Tibial artery (tissue), 4 donors: Measurements from ENCODE around the gene UNK.

Source experiments
- DNase-seq, 2 donors: peaks; one replicate each; pipeline ENCODE4 v3.0.0-alpha.2; 2019
- H3K27ac ChIP-seq, 2 donors: fragments of 200-600 bp; sonication (generic) in 1 of 2; 1 replicate in 1 of 2; 2 replicates in 1 of 2; pipeline ENCODE4 v1.5.1; 2018 to 2019; ENCODE audit warnings: mild to moderate bottlenecking in 1 of 2
- H3K27me3 ChIP-seq, 2 donors: fragments of 200-600 bp; sonication (generic) in 1 of 2; one replicate each; pipeline versions ENCODE4 v1.5.1 to v1.6.0; 2016 to 2019
- H3K36me3 ChIP-seq, 3 donors: fragments of 200-600 bp; sonication (generic) in 2 of 3; one replicate each; pipeline ENCODE4 v1.5.1; 2016 to 2019; ENCODE audit warnings: mild to moderate bottlenecking in 2 of 3
- H3K4me1 ChIP-seq, 4 donors: fragments of 200-600 bp; sonication (generic) in 2 of 4; 1 replicate in 3 of 4; 2 replicates in 1 of 4; pipeline ENCODE4 v1.5.1; 2016 to 2019
- H3K4me3 ChIP-seq, 2 donors: fragments of 200-600 bp; sonication (generic) in 1 of 2; 1 replicate in 1 of 2; 2 replicates in 1 of 2; pipeline ENCODE4 v1.5.1; 2018 to 2019; ENCODE audit warnings: mild to moderate bottlenecking in 2 of 2
- H3K9me3 ChIP-seq, 3 donors: fragments of 200-600 bp; sonication (generic) in 1 of 3; one replicate each; pipeline ENCODE4 v1.5.1; 2016 to 2019
- intact Hi-C: fragments of 100-400 bp; cut with DNase I; formaldehyde crosslinking; loops from one replicate; pipeline ENCODE4 v1.15.0; 2023; ENCODE audit warnings: low total_unique reads
- TF ChIP-seq, protein P1 (sequence below), 2 experiments: fragments of 200-600 bp in 1 of 2; fragments of 450-650 bp in 1 of 2; IDR thresholded peaks; one replicate each; pipeline ENCODE4 v1.5.1; 2017 to 2019; ENCODE audit warnings: antibody characterized with exemption in 2 of 2, mild to moderate bottlenecking in 1 of 2, moderate library complexity in 1 of 2

The UNK gene

DNA sequence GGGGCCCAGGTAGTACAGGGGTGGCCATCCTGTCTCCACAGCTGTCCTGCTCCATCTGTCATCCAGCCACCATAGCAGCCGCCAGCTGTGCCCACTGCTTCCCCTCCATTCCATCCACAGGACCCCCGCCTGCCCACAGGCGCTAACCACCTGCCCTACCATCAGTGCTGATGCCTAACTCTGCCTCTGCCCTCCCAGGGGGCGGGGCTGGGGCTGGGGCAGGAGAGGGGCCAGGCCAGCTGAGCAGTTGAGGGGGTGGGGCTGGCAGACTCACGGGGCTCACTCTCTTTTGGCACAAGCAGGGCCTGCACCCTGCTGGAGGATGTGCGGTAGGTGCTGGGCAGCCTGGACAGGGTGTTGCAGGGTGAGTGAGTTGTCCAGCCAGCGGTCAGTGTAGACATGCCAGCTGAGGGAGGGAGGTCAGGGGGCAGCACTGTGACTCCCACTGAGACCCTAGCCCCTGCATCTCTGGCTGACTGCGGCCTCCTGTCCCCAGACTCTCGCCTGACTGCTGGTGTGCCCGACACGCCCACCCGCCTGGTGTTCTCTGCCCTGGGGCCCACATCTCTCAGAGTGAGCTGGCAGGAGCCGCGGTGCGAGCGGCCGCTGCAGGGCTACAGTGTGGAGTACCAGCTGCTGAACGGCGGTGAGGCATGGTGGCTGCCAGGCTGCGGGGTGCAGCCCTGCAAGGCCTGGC is 29.3 kb upstream of the UNK start:
- H3K9me3 ChIP-seq: no peaks in the 10 kb centered on the region
- H3K27me3 ChIP-seq: no peaks in the 10 kb centered on the region
- DNase-seq: peak in 1 of 2 donors; percentile 64
- H3K27ac ChIP-seq: no peak overlapping the region
- H3K4me3 ChIP-seq: no peak overlapping the region
- TF ChIP-seq, protein P1, sequence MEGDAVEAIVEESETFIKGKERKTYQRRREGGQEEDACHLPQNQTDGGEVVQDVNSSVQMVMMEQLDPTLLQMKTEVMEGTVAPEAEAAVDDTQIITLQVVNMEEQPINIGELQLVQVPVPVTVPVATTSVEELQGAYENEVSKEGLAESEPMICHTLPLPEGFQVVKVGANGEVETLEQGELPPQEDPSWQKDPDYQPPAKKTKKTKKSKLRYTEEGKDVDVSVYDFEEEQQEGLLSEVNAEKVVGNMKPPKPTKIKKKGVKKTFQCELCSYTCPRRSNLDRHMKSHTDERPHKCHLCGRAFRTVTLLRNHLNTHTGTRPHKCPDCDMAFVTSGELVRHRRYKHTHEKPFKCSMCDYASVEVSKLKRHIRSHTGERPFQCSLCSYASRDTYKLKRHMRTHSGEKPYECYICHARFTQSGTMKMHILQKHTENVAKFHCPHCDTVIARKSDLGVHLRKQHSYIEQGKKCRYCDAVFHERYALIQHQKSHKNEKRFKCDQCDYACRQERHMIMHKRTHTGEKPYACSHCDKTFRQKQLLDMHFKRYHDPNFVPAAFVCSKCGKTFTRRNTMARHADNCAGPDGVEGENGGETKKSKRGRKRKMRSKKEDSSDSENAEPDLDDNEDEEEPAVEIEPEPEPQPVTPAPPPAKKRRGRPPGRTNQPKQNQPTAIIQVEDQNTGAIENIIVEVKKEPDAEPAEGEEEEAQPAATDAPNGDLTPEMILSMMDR (IDR thresholded peaks at IDR 0.05): no peak
- intact Hi-C loops: no loop called here
- peaks cover 0 to 17% (median 12%) of the 10 kb centered on the region in 4 donors for H3K4me1 ChIP-seq
- peaks cover 0 to 96% (median 14%) of the 10 kb centered on the region in 3 donors for H3K36me3 ChIP-seq

DNA sequence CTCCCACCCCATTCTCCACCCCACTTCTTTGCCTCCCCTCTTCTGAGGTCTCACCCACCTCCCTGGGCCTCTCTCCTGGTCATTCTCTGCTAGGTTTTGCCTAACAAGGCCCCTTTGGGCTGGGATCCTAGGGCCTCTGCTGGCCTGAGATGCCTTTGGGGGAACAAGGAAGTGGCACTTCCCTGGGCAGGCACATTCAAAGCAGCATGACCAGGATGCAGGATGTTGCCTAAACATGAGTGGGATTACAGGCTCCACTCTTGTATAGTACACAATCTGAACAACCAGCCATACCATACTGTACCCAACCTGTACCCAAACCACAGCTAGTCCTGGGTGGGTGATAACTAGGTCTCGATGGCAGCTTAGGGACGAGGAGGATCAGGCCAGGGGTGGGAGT is 28.6 kb upstream of the UNK start:
- intact Hi-C loops: no loop called here
- Histone ChIP-seq H3K4me1 (peaks cover 0 to 16% (median 12%) of the 10 kb centered on the region in 4 donors), H3K27ac (no peak overlapping the region), H3K4me3 (no peak overlapping the region), H3K36me3 (peaks cover 0 to 94% (median 14%) of the 10 kb centered on the region in 3 donors), H3K9me3 (no peaks in the 10 kb centered on the region), H3K27me3 (no peaks in the 10 kb centered on the region)
- DNase-seq: peak in 1 of 2 donors; percentile 56
- TF ChIP-seq, protein P1 (IDR thresholded peaks at IDR 0.05): no peak

DNA sequence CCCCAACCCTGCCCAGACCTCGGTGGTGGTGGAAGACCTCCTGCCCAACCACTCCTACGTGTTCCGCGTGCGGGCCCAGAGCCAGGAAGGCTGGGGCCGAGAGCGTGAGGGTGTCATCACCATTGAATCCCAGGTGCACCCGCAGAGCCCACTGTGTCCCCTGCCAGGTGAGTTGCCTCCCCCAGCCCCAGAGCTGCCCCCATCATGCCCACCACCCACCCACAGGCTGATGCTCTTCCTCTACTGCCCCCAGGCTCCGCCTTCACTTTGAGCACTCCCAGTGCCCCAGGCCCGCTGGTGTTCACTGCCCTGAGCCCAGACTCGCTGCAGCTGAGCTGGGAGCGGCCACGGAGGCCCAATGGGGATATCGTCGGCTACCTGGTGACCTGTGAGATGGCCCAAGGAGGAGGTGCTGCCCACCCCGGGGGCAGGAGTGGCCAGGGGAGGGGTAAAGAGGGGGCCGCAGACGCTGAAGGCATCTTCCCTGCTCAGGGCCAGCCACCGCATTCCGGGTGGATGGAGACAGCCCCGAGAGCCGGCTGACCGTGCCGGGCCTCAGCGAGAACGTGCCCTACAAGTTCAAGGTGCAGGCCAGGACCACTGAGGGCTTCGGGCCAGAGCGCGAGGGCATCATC is 28.0 kb upstream of the UNK start:
- TF ChIP-seq, protein P1 (IDR thresholded peaks at IDR 0.05): no peak
- Histone ChIP-seq H3K27me3 (no peaks in the 10 kb centered on the region), H3K36me3 (peaks cover 0 to 88% (median 14%) of the 10 kb centered on the region in 3 donors), H3K4me3 (no peak overlapping the region), H3K4me1 (peaks cover 0 to 16% (median 12%) of the 10 kb centered on the region in 4 donors), H3K27ac (no peak overlapping the region), H3K9me3 (no peaks in the 10 kb centered on the region)
- intact Hi-C loops: no loop called here
- DNase-seq: peak in 1 of 2 donors; percentile 62

DNA sequence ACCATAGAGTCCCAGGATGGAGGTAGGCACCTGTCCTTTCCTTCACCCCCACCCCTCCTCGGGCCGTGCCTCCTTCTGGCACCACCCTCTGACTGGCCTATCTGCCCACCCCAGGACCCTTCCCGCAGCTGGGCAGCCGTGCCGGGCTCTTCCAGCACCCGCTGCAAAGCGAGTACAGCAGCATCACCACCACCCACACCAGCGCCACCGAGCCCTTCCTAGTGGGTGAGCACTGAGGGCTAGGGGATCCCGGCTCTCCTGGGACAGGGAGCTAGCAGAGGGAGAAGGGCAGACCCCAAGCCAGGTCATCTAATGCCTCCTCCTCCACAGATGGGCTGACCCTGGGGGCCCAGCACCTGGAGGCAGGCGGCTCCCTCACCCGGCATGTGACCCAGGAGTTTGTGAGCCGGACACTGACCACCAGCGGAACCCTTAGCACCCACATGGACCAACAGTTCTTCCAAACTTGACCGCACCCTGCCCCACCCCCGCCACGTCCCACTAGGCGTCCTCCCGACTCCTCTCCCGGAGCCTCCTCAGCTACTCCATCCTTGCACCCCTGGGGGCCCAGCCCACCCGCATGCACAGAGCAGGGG is 27.4 kb upstream of the UNK start:
- H3K36me3 ChIP-seq: peaks cover 0 to 82% (median 14%) of the 10 kb centered on the region in 3 donors
- H3K4me3 ChIP-seq: no peak overlapping the region
- H3K4me1 ChIP-seq: peaks cover 0 to 16% (median 12%) of the 10 kb centered on the region in 4 donors
- intact Hi-C loops: no loop called here
- no peaks in the 10 kb centered on the region for H3K27me3 ChIP-seq
- H3K9me3 ChIP-seq: no peaks in the 10 kb centered on the region
- no peak overlapping the region for H3K27ac ChIP-seq
- DNase-seq: peak in 1 of 2 donors; percentile 63
- TF ChIP-seq, protein P1 (IDR thresholded peaks at IDR 0.05): no peak

DNA sequence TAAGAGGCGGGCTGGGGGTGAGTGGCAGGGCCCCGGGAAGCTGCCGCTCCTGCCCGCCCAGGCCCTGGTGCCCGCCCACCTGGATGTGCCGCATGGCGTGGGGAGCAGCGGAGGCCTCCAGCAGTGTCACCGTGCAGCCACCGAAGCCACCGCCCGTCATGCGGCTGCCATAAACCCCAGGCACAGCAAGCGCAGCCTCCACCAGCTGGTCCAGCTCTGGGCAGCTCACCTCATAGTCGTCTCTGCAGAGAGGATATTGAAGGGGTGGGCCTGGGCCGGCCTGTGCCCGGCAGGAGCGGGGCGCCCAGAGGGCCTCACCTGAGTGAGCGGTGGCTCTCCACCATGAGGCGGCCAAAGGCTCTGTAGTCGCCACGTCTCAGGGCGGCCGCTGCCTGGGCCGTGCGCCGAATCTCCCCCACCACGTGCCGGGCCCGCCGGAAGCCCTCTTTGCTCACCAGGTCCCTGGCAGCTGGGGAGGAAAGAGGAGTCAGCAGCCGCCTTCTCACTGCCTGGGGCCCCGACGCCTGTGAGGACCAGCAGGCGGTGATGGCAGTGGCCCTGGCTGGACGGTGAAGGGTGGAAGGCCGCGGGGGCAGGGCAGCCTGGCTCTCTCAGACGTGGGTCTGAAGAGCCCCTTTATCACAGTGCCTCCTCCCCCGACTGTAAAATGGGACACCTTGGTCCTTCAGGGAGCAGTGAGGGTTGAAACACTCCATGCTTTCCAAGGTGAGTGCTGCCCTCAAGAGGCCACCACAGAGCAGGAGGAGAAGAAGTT is 26.3 kb upstream of the UNK start:
- H3K9me3 ChIP-seq: no peaks in the 10 kb centered on the region
- H3K36me3 ChIP-seq: peaks cover 0 to 79% (median 14%) of the 10 kb centered on the region in 3 donors
- H3K27ac ChIP-seq: no peak overlapping the region
- H3K4me1 ChIP-seq: peaks cover 0 to 19% (median 12%) of the 10 kb centered on the region in 4 donors
- TF ChIP-seq, protein P1 (IDR thresholded peaks at IDR 0.05): no peak
- no peak overlapping the region for H3K4me3 ChIP-seq
- intact Hi-C loops: no loop called here
- DNase-seq: no peak
- no peaks in the 10 kb centered on the region for H3K27me3 ChIP-seq
